SK-N-SH (cell line): ENCODE data around the gene GVQW3.

ENCODE experiments used
- CTCF ChIP-seq: fragments of 200-600 bp; sonication (generic); IDR thresholded peaks from 2 replicates; pipeline ENCODE4 v1.6.1; 2017; ENCODE audit warnings: antibody characterized with exemption, mild to moderate bottlenecking, moderate library complexity
- EP300 ChIP-seq, 2 experiments: IDR thresholded peaks; 2 replicates each; pipeline versions ENCODE4 v1.4.0 to v1.6.1; 2012; ENCODE audit warnings: borderline replicate concordance in 1 of 2, low read depth in 1 of 2, low read length in 1 of 2
- EZH2phosphoT487 ChIP-seq: fragments of 200-600 bp; sonication (generic); IDR thresholded peaks from 2 replicates; pipeline ENCODE4 v1.6.1; 2017; ENCODE audit warnings: low read depth, mixed run types, mild to moderate bottlenecking, antibody characterized with exemption, moderate library complexity, borderline replicate concordance
- FOXJ3 ChIP-seq: sonication (generic); formaldehyde crosslinking; IDR thresholded peaks from 2 replicates; pipeline ENCODE4 v1.5.1; 2020; ENCODE audit warnings: mild to moderate bottlenecking, missing genetic modification reagents
- GATA2 ChIP-seq: sonication (generic); formaldehyde crosslinking; IDR thresholded peaks from 2 replicates; pipeline ENCODE4 v1.5.0; 2020; ENCODE audit warnings: mild to moderate bottlenecking, missing genetic modification reagents
- MXI1 ChIP-seq: IDR thresholded peaks from 2 replicates; pipeline ENCODE4 v1.6.1; 2012; ENCODE audit warnings: mild to moderate bottlenecking, low read depth, low read length, improper control_type of control experiment
- PBX3 ChIP-seq: IDR thresholded peaks from 2 replicates; pipeline ENCODE4; 2012
- REST ChIP-seq: IDR thresholded peaks from 2 replicates; pipeline ENCODE4 v1.6.1; 2012; ENCODE audit warnings: mild to moderate bottlenecking, low read depth, low read length, moderate library complexity
- SIN3A ChIP-seq: IDR thresholded peaks from 2 replicates; pipeline ENCODE4 v1.6.1; 2012; ENCODE audit warnings: low read depth, mild to moderate bottlenecking, low read length, moderate library complexity, borderline replicate concordance
- SMC3 ChIP-seq: IDR thresholded peaks from 2 replicates; pipeline ENCODE4 v1.6.1; 2012; ENCODE audit warnings: low read depth, low read length, improper control_type of control experiment
- TAF1 ChIP-seq: IDR thresholded peaks from 2 replicates; pipeline ENCODE4 v1.6.1; 2012; ENCODE audit warnings: low read depth, mild to moderate bottlenecking, low read length, moderate library complexity, borderline replicate concordance
- USF1 ChIP-seq: IDR thresholded peaks from 2 replicates; pipeline ENCODE4 v1.4.0; 2012; ENCODE audit warnings: low read depth, borderline replicate concordance
- USF2 ChIP-seq: fragments of 150-350 bp; IDR thresholded peaks from 2 replicates; pipeline ENCODE4 v1.6.1; 2017; ENCODE audit warnings: antibody characterized with exemption, low read length, low read depth, borderline replicate concordance

- no peak for TF ChIP-seq EP300 (IDR thresholded peaks at IDR 0.05; ENCODE audit: borderline replicate concordance in 1 of 2, low read depth in 1 of 2, low read length in 1 of 2)
- no peak for TF ChIP-seq GATA2
- no peak for TF ChIP-seq REST
- TF ChIP-seq CTCF, result no peak
- TF ChIP-seq TAF1, result no peak
- no peak for TF ChIP-seq MXI1
- no peak for TF ChIP-seq USF1
- no peak for TF ChIP-seq EZH2phosphoT487
- TF ChIP-seq SIN3A, result no peak
- no peak for TF ChIP-seq USF2
- TF ChIP-seq FOXJ3 (CRISPR knock-in tag), result no peak
- TF ChIP-seq SMC3, result no peak
- no peak for TF ChIP-seq PBX3
Observed at GRCh38 chr11:76448506-76448905, 67.4 kb downstream of the GVQW3 start.
